GM13976 (cell line): Measurements from ENCODE around the gene DSCAM.

Experiments used
- DNase-seq: peaks from one replicate; pipeline ENCODE4 v3.0.0; 2012; ENCODE audit warnings: low spot score
- CTCF ChIP-seq: IDR thresholded peaks from 2 replicates; pipeline ENCODE4 v1.5.1; 2012; ENCODE audit warnings: borderline replicate concordance, mild to moderate bottlenecking; ENCODE audit not compliant: insufficient read depth; ENCODE audit errors: extremely low read depth, missing control alignments, control extremely low read depth
- in situ Hi-C: fragments of 300-500 bp; cut with MboI; formaldehyde crosslinking; loops from one replicate; pipeline ENCODE4 v1.12.0; 2022; ENCODE audit warnings: low sequenced_read_pairs, mixed read lengths, inconsistent platforms; ENCODE audit not compliant: unreplicated experiment

Gene DSCAM

DNA sequence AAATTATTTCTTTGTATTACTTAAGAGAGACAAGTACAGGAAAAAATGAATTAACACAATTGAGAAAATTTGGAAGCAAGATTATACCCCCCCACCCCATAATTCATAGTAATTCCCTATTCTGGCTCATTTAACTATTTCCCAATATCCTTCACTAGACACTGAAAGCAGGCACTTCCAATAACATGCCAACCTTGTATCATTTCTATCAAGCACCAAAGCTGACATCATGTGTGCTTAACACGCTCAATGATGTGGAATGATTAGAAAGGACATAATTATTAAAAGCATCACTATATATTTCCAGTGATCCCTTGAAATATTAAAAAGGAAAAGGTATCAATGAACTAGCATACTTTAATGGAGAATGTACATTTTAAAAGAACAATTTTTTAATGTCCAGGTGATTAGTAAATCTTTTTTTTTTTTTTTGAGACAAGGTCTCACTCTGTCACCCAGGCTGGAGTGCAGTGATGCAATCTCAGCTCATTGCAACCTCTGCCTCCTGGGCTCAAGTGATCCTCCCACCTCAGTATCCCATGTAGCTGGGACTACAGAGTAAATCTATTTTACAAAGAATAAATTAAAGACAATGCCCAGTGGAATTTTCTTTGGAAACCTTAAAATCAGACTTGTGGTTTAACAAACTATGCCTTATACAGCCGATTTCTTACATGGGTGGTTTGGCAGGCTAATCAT is 443.9 kb downstream of the DSCAM start:
- TF ChIP-seq CTCF: no peak
- DNase-seq: no peak
- in situ Hi-C loops: no loop called here

DNA sequence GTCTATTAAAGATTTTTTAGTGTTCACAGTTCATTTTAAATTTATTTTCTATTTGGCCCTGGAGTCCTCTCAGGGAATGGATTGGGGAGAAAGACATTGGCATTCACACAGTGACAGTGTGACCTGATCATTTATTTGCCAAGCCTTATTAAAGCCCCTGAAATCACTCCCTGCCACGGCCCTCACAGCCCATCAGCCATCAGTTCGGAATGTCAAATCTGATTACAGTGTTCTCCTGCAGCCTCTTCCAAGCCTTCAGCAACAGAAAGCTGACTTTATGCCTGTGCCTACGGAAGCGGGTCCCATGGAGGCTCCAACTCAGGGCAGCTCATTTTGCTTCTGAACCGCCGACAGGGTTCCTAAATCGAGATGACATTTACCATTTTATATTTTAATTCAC is 451.2 kb downstream of the DSCAM start:
- DNase-seq: no peak
- in situ Hi-C loops: no loop called here
- no peak for TF ChIP-seq CTCF

- no peak for DNase-seq
- no peak for TF ChIP-seq CTCF
- in situ Hi-C loops: no loop called here
Observed at GRCh38 chr21:40393066-40393465, 453.9 kb downstream of the DSCAM start.

DNA sequence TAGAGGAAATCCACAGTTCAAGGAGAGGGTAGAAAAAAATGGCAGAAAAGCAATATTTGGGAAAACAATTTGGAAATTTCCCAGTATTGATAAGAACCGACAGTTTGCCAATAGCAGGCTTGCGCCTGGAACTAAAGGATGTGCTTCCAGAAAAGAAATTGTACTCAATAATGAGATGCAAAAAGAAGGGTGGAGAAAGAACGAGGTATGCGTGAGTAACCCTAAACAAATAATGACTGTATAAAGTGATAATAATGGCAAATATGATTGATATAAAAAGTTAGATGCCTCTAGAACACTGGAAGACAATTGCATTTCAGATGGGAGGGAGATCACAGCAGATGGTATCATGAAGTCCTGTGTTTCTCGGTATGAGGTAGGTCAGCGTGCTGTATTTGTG is 458.9 kb downstream of the DSCAM start:
- in situ Hi-C loops: no loop called here
- no peak for TF ChIP-seq CTCF

DNA sequence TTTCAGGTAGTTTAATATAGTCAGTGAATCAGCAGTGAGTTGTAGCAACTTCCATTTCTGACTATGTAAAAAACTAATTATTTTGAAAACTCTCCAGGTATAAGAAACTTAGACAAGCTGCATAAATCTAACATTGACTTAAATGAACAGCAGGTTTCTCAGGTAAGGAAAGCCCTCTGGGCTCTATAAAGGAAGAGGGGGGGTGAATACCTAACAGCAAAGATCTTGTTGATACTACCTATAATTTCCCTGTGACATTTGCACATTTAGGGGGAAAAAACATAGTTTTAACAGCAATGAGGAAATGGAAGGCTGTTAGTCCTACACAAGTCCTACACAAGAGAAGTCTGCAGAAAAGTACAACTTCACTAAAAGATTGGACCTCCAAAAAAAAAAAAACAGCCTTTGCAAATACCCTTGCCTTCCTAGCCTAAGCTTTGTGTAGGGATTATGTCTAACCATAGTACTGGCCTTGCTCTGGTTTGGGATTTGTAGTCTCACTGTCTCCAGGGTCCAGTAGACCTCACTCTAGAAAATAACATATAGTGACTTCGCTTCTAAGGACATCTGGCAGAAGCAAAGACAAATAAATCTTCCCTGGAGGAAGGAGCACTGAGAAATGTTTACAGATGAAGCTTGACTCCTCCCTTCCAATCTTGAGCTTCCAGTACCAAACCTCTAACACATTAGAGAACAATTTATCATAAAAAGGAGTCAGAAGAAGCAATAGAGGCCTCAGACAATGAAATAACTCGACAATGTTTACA is 459.8 kb downstream of the DSCAM start:
- in situ Hi-C loops: no loop called here
- TF ChIP-seq CTCF: no peak
- no peak for DNase-seq

More for the DNA sequence above, 458.9 kb downstream of the DSCAM start:
- no peak for DNase-seq

- TF ChIP-seq CTCF: peak; percentile 14
- in situ Hi-C loops: no loop called here
- no peak for DNase-seq
Observed at GRCh38 chr21:40386294-40386911, 460.6 kb downstream of the DSCAM start.
